Suprapubic skin (tissue), 4 donors: ENCODE measurements around the gene SMTNL1. TPM values are rescaled to one million over a fixed set of nuclear protein-coding genes. Genes with fewer than 3 reads are reported as not detected.

ENCODE experiments used
- DNase-seq, 2 donors: peaks; one replicate each; pipeline ENCODE4 v3.0.0-alpha.2; 2019; ENCODE audit warnings: low spot score in 2 of 2
- H3K27ac ChIP-seq: fragments of 200-600 bp; sonication (generic); one replicate; pipeline ENCODE4 v1.5.1; 2019
- H3K27me3 ChIP-seq: fragments of 200-600 bp; sonication (generic); one replicate; pipeline ENCODE4 v1.5.1; 2019
- H3K36me3 ChIP-seq: fragments of 200-600 bp; sonication (generic); one replicate; pipeline ENCODE4 v1.5.1; 2019
- H3K4me1 ChIP-seq: fragments of 200-600 bp; sonication (generic); one replicate; pipeline ENCODE4 v1.5.1; 2019
- H3K4me3 ChIP-seq: fragments of 200-600 bp; sonication (generic); one replicate; pipeline ENCODE4 v1.5.1; 2019; ENCODE audit warnings: mild to moderate bottlenecking
- H3K9me3 ChIP-seq: fragments of 200-600 bp; sonication (generic); one replicate; pipeline ENCODE4 v1.5.1; 2019
- CTCF ChIP-seq, 2 donors: fragments of 200-600 bp in 1 of 2; fragments of 450-650 bp in 1 of 2; sonication (generic) in 1 of 2; IDR thresholded peaks; one replicate each; pipeline ENCODE4 v1.5.1; 2016 to 2019; ENCODE audit warnings: antibody characterized with exemption in 2 of 2, mild to moderate bottlenecking in 1 of 2, moderate library complexity in 1 of 2
- EP300 ChIP-seq: sonication (generic); formaldehyde crosslinking; IDR thresholded peaks from one replicate; pipeline ENCODE4 v1.6.1; 2017; ENCODE audit warnings: antibody characterized with exemption
- POLR2A ChIP-seq, 2 donors: fragments of 450-650 bp; IDR thresholded peaks; one replicate each; pipeline ENCODE4 v1.6.1; 2017; ENCODE audit warnings: antibody characterized with exemption in 2 of 2, mild to moderate bottlenecking in 2 of 2, moderate library complexity in 2 of 2
- POLR2AphosphoS5 ChIP-seq, 3 donors: sonication (generic); formaldehyde crosslinking; IDR thresholded peaks; one replicate each; pipeline ENCODE4 v1.6.1; 2017; ENCODE audit warnings: antibody characterized with exemption in 3 of 3
- WGBS: methylation state at CpG from one replicate; pipeline ENCODE4 v1.1.5; 2018; 5-methylcytosine and 5-hydroxymethylcytosine counted together
- total RNA-seq, 4 donors: library from RNA; depleted of rRNA; stranded (reverse); fragments of >200 nt; gene quantifications; one replicate each; pipeline ENCODE4 v1.1.0, GENCODE V29; 2016

SMTNL1 gene
- total RNA-seq, 4 donors from 2014 or later, result not detected

GRCh38 chr11:57566005-57566904, 28.9 kb downstream of the SMTNL1 start:
- 30% methylated on average over 4 of the region's 4 CpGs for WGBS
- no peak for TF ChIP-seq EP300
- TF ChIP-seq POLR2AphosphoS5 (IDR thresholded peaks at IDR 0.05), result no peak
- no peak for TF ChIP-seq POLR2A (IDR thresholded peaks at IDR 0.05)
- TF ChIP-seq CTCF (IDR thresholded peaks at IDR 0.05), result no peak
- DNase-seq, result no peak
- peak overlapping the region; percentile 73 for H3K27ac ChIP-seq
- H3K9me3 ChIP-seq, result no peaks in the 10 kb centered on the region
- H3K36me3 ChIP-seq, result no peaks in the 10 kb centered on the region
- peak overlapping the region; percentile 96 for H3K4me3 ChIP-seq
- no peaks in the 10 kb centered on the region for H3K27me3 ChIP-seq
- H3K4me1 ChIP-seq, result peaks cover 40% of the 10 kb centered on the region

- no peak for TF ChIP-seq POLR2AphosphoS5 (IDR thresholded peaks at IDR 0.05)
- no peak for TF ChIP-seq POLR2A (IDR thresholded peaks at IDR 0.05)
- no peak for TF ChIP-seq CTCF (IDR thresholded peaks at IDR 0.05)
- TF ChIP-seq EP300, result no peak
- Histone ChIP-seq H3K4me3 (peak overlapping the region; percentile 96), H3K27me3 (no peaks in the 10 kb centered on the region), H3K9me3 (no peaks in the 10 kb centered on the region), H3K27ac (peak overlapping the region; percentile 73), H3K4me1 (peaks cover 40% of the 10 kb centered on the region), H3K36me3 (no peaks in the 10 kb centered on the region)
- DNase-seq, result no peak
- 5% methylated on average over 14 of the region's 15 CpGs for WGBS
Observed at GRCh38 chr11:57566905-57567514, 29.6 kb downstream of the SMTNL1 start.

- Histone ChIP-seq H3K4me1 (peaks cover 35% of the 10 kb centered on the region), H3K27ac (peak within 1 kb of the TSS; percentile 73), H3K36me3 (no peaks in the 10 kb centered on the region), H3K9me3 (no peaks in the 10 kb centered on the region), H3K4me3 (peak within 1 kb of the TSS; percentile 96), H3K27me3 (no peaks in the 10 kb centered on the region)
- WGBS, result under 1% methylated on average over 73 of the region's 92 CpGs
- TF ChIP-seq CTCF (IDR thresholded peaks at IDR 0.05) (peak in 1 of 2 donors; percentile 78), POLR2A (IDR thresholded peaks at IDR 0.05) (no peak), POLR2AphosphoS5 (IDR thresholded peaks at IDR 0.05) (peak in 1 of 3 donors; percentile 56)
- peak; percentile 74 to 88 for DNase-seq
Observed at GRCh38 chr11:57567515-57568329, 30.3 kb downstream of the SMTNL1 start, which contains the start of gene UBE2L6. Gene UBE2L6 (minus strand): TSS chr11:57567672. CDS start chr11:57567611, 61 bp downstream.

- WGBS, result 38% methylated on average over 6 of the region's 6 CpGs
- Histone ChIP-seq H3K27ac (peak overlapping the region; percentile 73), H3K27me3 (no peaks in the 10 kb centered on the region), H3K9me3 (no peaks in the 10 kb centered on the region), H3K4me1 (peaks cover 35% of the 10 kb centered on the region), H3K4me3 (peak overlapping the region; percentile 96), H3K36me3 (no peaks in the 10 kb centered on the region)
- TF ChIP-seq EP300, result no peak
- TF ChIP-seq CTCF (IDR thresholded peaks at IDR 0.05), result peak in 1 of 2 donors; percentile 93
- peak in 1 of 2 donors; percentile 87 for DNase-seq
Observed at GRCh38 chr11:57568330-57568766, 31.0 kb downstream of the SMTNL1 start.
